ENCODE results near the gene PLCB3. TPM values are rescaled to one million over a fixed set of nuclear protein-coding genes. Genes with fewer than 3 reads are reported as not detected.

PLCB3 gene
- total and polyA plus RNA-seq, 2 of the 13 experiments (the other 11 are each of a cell fraction or from before 2014, with no cell fraction given) = 7.5 to 13.8 TPM

- TF ChIP-seq MZF1 (CRISPR knock-in tag; IDR thresholded peaks at IDR 0.05; ENCODE audit: borderline replicate concordance) (no peak), TMF1 (CRISPR knock-in tag; IDR thresholded peaks at IDR 0.05; ENCODE audit: low read depth) (0 out of 2 replicates have a peak, but pooled peaks have one; percentile 54), ZFAT (CRISPR knock-in tag; conservative IDR thresholded peaks at IDR 0.05) (no peak), ARID3A (IDR thresholded peaks at IDR 0.05; ENCODE audit: low read depth, low read length) (no peak), TBX2 (CRISPR knock-in tag; IDR thresholded peaks at IDR 0.05; ENCODE audit: borderline replicate concordance) (peak; percentile 67), HIC2 (CRISPR knock-in tag; IDR thresholded peaks at IDR 0.05; ENCODE audit: low read depth) (no peak), PRDM10 (CRISPR knock-in tag; IDR thresholded peaks at IDR 0.05; ENCODE audit: low read depth) (no peak), FOXA1 (IDR thresholded peaks at IDR 0.05) (no peak), FOXA1 (CRISPR knock-in tag; IDR thresholded peaks at IDR 0.05) (no peak), ZNF124 (CRISPR knock-in tag; IDR thresholded peaks at IDR 0.05) (0 out of 2 replicates have a peak, but pooled peaks have one; percentile 62), ZNF317 (CRISPR knock-in tag; IDR thresholded peaks at IDR 0.05) (no peak), PPARG (CRISPR knock-in tag; conservative IDR thresholded peaks at IDR 0.05) (no peak; the same call in 1 of the 2 replicates), NFKBIZ (CRISPR knock-in tag; IDR thresholded peaks at IDR 0.05) (no peak), ZNF678 (CRISPR knock-in tag; IDR thresholded peaks at IDR 0.05) (no peak), ARNT (IDR thresholded peaks at IDR 0.05) (no peak), POGZ (CRISPR knock-in tag; IDR thresholded peaks at IDR 0.05) (no peak), ZNF782 (CRISPR knock-in tag; IDR thresholded peaks at IDR 0.05; ENCODE audit: borderline replicate concordance) (no peak; the same call in 1 of the 2 replicates), HNF4A (CRISPR knock-in tag; IDR thresholded peaks at IDR 0.05) (0 out of 2 replicates have a peak, but pooled peaks have one; percentile 11), PAWR (CRISPR knock-in tag; IDR thresholded peaks at IDR 0.05; ENCODE audit: borderline replicate concordance) (no peak), SALL1 (CRISPR knock-in tag; IDR thresholded peaks at IDR 0.05) (peak; percentile 58), TERF1 (CRISPR knock-in tag; IDR thresholded peaks at IDR 0.05) (no peak)
Measured at GRCh38 chr11:64240435-64241240, 10.7 kb upstream of the PLCB3 start, which contains the start of gene FKBP2 (continued).
